ENCODE data around the gene SOS1. TPM values are rescaled to one million over a fixed set of nuclear protein-coding genes. Genes with fewer than 3 reads are reported as not detected.

Gene SOS1
- total and polyA plus RNA-seq, 2 donors from 2014 or later, result 5.5 to 33.4 TPM

DNA sequence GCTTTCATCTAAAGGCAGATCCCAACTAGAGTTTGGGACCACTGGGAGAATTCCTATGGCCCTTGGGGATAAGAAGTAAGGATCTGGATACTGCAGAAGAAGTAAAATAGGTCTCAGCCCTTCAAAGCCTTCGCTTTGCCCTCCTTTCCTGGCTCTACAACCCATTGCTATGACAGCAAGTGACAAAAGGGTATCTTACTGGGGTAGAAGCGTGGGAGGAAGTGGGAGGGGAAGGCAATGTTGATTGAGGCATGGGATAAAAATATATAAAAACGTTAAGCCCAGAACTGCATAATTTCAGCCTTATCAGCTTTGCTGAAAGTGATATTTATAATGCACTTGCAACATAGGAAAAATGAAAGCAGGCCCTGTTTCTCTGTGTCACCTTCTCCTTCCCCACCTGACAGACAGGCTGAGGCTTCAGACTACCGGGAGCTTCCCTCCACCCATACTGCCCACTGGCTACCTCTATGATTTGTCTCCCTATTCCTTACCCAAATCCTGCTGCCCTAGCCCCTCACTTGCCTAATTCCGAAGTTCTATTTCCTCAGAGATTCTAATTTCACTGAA is 14.9 kb upstream of the SOS1 start:
- Histone ChIP-seq H3K27me3 (ENCODE audit: control insufficient read depth, insufficient read depth, low read length) (no peaks in the 10 kb centered on the region), H3K27ac (ENCODE audit: low read depth in 2 of 2, low read length in 2 of 2) (no peak overlapping the region), H3K4me1 (ENCODE audit: control insufficient read depth in 2 of 3, insufficient read depth in 2 of 3, low read depth in 1 of 3, low read length in 3 of 3) (no peaks in the 10 kb centered on the region), H3K9ac (ENCODE audit: low read length in 3 of 3) (no peak overlapping the region), H3K4me3 (ENCODE audit: low read length in 3 of 3) (no peak overlapping the region), H3K9me3 (ENCODE audit: control insufficient read depth in 2 of 3, insufficient read depth in 1 of 3, low read length in 3 of 3) (no peaks in the 10 kb centered on the region), H3K36me3 (ENCODE audit: control insufficient read depth in 2 of 3, insufficient read depth in 3 of 3, low read length in 3 of 3) (no peaks in the 10 kb centered on the region)
- TF ChIP-seq, protein P1, sequence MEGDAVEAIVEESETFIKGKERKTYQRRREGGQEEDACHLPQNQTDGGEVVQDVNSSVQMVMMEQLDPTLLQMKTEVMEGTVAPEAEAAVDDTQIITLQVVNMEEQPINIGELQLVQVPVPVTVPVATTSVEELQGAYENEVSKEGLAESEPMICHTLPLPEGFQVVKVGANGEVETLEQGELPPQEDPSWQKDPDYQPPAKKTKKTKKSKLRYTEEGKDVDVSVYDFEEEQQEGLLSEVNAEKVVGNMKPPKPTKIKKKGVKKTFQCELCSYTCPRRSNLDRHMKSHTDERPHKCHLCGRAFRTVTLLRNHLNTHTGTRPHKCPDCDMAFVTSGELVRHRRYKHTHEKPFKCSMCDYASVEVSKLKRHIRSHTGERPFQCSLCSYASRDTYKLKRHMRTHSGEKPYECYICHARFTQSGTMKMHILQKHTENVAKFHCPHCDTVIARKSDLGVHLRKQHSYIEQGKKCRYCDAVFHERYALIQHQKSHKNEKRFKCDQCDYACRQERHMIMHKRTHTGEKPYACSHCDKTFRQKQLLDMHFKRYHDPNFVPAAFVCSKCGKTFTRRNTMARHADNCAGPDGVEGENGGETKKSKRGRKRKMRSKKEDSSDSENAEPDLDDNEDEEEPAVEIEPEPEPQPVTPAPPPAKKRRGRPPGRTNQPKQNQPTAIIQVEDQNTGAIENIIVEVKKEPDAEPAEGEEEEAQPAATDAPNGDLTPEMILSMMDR (IDR thresholded peaks at IDR 0.05; ENCODE audit: borderline replicate concordance, extremely low read depth, insufficient read depth), result no peak
- no peak for DNase-seq
- no peak for FAIRE-seq
- intact Hi-C loops (cut with DNase I), result no loop called here

DNA sequence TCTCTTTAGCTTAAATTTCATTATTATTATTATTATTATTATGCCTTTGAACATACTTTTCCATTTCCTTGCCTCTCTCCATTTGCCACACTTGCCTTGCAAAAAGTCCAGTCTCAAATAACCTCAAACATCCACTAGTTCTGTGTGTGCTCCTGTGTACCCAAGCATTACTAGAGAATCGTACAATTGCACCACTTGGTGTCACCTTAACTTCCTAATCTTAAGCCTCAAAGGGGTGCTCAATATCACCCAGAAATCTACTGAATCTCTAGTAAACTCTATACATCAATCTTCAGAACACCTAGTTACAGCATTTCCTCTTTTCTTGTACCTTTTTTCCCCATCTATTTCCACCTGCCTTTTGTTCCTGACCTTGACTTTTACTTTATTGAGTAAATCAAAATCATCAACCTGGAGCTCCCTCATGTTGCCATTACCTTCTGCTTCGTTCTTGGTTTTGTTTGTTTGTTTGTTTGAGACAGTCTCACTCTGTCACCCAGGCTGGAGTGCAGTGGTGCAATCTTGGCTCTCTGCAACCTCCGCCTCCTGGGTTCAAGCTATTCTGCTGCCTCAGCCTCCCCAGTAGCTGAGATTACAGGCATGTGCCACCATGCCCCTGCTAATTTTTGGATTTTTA is 12.5 kb upstream of the SOS1 start:
- intact Hi-C loops (cut with DNase I), result no loop called here

DNA sequence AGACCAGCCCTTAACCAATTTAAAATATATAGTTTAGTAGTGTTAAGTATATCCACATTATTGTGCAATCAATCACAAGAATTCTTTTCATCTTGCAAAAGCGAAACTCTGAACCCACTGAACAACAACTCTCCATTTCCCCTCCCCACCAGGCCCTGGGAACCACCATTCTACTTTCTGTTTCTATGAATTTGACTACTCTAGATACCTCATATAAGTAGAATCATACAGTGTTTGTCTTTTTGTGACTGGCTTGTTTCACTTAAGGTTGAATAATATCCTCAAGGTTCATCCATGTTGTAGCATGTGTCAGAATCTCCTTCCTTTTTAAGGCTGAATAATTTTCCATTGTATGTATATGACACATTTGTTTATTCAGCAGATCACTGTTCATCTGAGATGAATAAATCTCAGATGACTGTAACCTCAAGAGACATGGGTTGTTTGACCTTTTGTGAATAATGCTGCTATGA is 8.1 kb upstream of the SOS1 start:
- H3K27me3 ChIP-seq (ENCODE audit: control insufficient read depth, insufficient read depth, low read length), result no peaks in the 10 kb centered on the region
- peaks cover 0 to 4% (median 4%) of the 10 kb centered on the region in 3 donors for H3K4me1 ChIP-seq (ENCODE audit: control insufficient read depth in 2 of 3, insufficient read depth in 2 of 3, low read depth in 1 of 3, low read length in 3 of 3)
- no peak overlapping the region for H3K27ac ChIP-seq (ENCODE audit: low read depth in 2 of 2, low read length in 2 of 2)
- FAIRE-seq (no peak), DNase-seq (no peak)
- no peak overlapping the region for H3K4me3 ChIP-seq (ENCODE audit: low read length in 3 of 3)
- H3K9ac ChIP-seq (ENCODE audit: low read length in 3 of 3), result no peak overlapping the region
- H3K9me3 ChIP-seq (ENCODE audit: control insufficient read depth in 2 of 3, insufficient read depth in 1 of 3, low read length in 3 of 3), result no peaks in the 10 kb centered on the region
- intact Hi-C loops (cut with DNase I), result no loop called here
- TF ChIP-seq, protein P1 (IDR thresholded peaks at IDR 0.05; ENCODE audit: borderline replicate concordance, extremely low read depth, insufficient read depth), result no peak
- H3K36me3 ChIP-seq (ENCODE audit: control insufficient read depth in 2 of 3, insufficient read depth in 3 of 3, low read length in 3 of 3), result no peaks in the 10 kb centered on the region

More for the DNA sequence above, 12.5 kb upstream of the SOS1 start:
- Histone ChIP-seq H3K9me3 (ENCODE audit: control insufficient read depth in 2 of 3, insufficient read depth in 1 of 3, low read length in 3 of 3) (no peaks in the 10 kb centered on the region), H3K4me1 (ENCODE audit: control insufficient read depth in 2 of 3, insufficient read depth in 2 of 3, low read depth in 1 of 3, low read length in 3 of 3) (no peaks in the 10 kb centered on the region), H3K9ac (ENCODE audit: low read length in 3 of 3) (no peak overlapping the region), H3K27me3 (ENCODE audit: control insufficient read depth, insufficient read depth, low read length) (no peaks in the 10 kb centered on the region), H3K36me3 (ENCODE audit: control insufficient read depth in 2 of 3, insufficient read depth in 3 of 3, low read length in 3 of 3) (no peaks in the 10 kb centered on the region), H3K4me3 (ENCODE audit: low read length in 3 of 3) (no peak overlapping the region), H3K27ac (ENCODE audit: low read depth in 2 of 2, low read length in 2 of 2) (no peak overlapping the region)
- DNase-seq (no peak), FAIRE-seq (no peak)
- TF ChIP-seq, protein P1 (IDR thresholded peaks at IDR 0.05; ENCODE audit: borderline replicate concordance, extremely low read depth, insufficient read depth), result no peak
